ENCODE measurements around the gene LGALS1.

The LGALS1 gene

DNA sequence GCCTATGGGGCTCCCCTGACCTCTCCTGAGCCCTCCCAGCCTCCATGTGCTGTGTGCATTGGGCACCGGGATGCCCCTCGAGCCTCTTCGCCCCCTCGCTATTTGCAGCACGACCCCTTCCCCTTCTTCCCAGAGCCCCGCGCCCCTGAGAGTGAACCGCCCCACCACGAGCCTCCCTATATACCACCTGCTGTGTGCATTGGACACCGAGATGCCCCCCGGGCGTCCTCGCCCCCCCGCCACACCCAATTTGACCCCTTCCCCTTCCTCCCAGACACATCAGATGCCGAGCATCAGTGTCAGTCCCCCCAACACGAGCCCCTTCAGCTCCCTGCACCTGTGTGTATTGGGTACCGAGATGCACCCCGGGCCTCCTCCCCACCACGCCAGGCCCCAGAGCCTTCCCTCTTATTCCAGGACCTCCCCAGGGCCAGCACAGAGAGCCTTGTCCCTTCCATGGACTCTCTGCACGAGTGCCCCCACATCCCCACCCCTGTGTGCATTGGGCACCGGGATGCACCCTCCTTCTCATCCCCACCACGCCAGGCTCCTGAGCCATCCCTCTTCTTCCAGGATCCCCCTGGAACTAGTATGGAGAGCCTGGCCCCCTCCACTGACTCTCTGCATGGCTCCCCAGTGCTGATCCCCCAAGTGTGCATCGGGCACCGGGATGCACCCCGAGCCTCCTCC lies 50.3 kb downstream of the LGALS1 start:
- DNase-seq = no peak

DNA sequence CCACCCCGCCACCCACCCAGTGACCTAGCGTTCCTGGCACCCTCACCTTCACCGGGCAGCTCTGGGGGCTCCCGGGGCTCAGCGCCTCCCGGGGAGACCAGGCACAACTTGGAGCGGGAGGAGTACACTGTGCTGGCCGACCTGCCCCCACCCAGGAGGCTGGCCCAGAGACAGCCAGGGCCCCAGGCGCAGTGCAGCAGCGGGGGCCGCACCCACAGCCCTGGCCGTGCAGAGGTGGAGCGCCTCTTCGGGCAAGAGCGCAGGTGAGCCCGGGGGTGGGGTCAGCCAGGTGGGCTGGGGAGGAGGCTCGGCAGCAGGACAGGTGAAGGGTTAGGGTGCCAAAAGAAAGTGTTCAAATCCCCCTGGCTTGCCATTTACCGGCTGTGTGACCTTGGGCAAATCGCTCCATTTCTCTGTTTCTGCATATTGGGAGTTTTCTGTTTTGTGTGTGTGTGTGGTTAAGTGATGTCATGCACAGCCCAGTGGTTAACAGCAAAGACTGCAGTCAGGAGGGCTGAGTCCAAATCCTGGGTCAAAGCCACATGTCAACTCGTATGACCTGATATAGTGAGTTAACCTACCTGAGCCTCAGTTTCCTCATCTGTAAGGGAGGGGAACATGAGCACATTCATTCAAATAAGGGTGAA lies 50.9 kb downstream of the LGALS1 start:
- peak; percentile 55 to 69 for DNase-seq

DNA sequence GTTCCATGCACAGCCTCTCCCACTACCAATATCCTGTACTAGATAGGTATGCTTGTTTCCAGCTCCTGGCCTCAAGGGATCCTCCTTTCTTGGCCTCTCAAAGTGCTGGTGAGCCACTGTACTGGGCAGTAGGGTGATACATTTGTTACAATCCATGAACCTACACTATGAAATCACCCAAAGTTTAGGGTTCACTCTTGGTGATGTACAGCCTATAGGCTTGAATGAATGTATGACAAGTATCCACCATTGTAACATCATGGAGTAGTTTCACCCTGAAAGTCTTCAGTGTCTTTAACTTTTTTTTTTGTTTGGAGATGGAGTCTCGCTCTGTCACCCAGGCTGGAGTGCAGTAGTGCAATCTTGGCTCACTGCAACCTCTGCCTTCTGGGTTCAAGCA lies 53.2 kb downstream of the LGALS1 start:
- DNase-seq = no peak

Data from inflammatory macrophage (primary cell).